Measurements from ENCODE around the gene SERINC4.
"Not testable (repeated sequence)": the region's sequence is repeated elsewhere in the genome, so short reads cannot be mapped to it uniquely, and the experiment has no call there.

SERINC4 gene

DNA sequence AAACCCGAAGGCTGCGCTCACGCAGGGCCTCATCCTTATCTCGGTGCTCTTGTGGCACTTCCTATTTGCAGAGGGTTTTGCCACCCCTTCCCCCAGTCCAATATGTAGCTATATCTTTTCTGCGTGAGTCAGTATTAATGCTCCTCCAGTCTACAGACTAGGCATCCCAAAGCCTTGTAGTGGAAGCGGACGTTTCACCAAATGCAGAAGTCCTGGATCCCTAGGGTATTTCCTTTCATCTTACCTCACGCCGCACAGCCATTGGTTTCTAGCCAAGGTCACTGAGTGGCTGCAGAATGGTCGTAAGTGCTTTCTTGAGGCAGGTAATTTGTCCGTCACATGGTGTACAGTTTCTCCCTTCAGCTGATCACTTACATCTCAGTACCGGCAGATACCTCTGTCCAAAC is 53.1 kb downstream of the SERINC4 start:
- Mint-ChIP-seq H3K4me3 (peak overlapping the region; percentile 91), H3K36me3 (peaks cover 67% of the 10 kb centered on the region), H3K27ac (peak overlapping the region; percentile 99), H3K4me1 (peaks cover 20% of the 10 kb centered on the region)
- ATAC-seq: peak; percentile 56
- H3K9me3 Mint-ChIP-seq: not testable (repeated sequence)
- DNase-seq (ENCODE audit: low spot score in 2 of 2): peak in 1 of 2 donors; percentile 4

GRCh38 chr15:43746245-43746902 is 53.6 kb downstream of the SERINC4 start, which contains the start of gene PDIA3:
Gene PDIA3 (plus strand): TSS chr15:43746438. CDS start chr15:43746540, 102 bp downstream.
- H3K9me3 Mint-ChIP-seq: not testable (repeated sequence)
- H3K4me3 Mint-ChIP-seq: peak within 1 kb of the TSS; percentile 91
- peaks cover 15% of the 10 kb centered on the region for H3K4me1 Mint-ChIP-seq
- H3K27ac Mint-ChIP-seq: peak within 1 kb of the TSS; percentile 99
- ATAC-seq: peak; percentile 91
- H3K36me3 Mint-ChIP-seq: peaks cover 62% of the 10 kb centered on the region
- peak; percentile 88 to 93 for DNase-seq (ENCODE audit: low spot score in 2 of 2)

All from stimulated activated effector memory CD8-positive, alpha-beta T cell treated with anti-CD3 and anti-CD28 coated beads, Interleukin-12 subunit alpha, Interleukin-12 subunit beta, amount 100 ng/mL, for 72 hours (primary cell).